Fibroblast of villous mesenchyme (primary cell): ENCODE data around the gene PLCB3. TPM values are rescaled to one million over a fixed set of nuclear protein-coding genes. Genes with fewer than 3 reads are reported as not detected.

ENCODE experiments used
- DNase-seq: peaks from one replicate; pipeline ENCODE4 v3.0.0-alpha.2; 2010; ENCODE audit warnings: low read depth
- H3K4me3 ChIP-seq: 2 replicates; pipeline ENCODE4 v1.5.1; 2011; ENCODE audit warnings: low read depth, mild to moderate bottlenecking, low read length
- CTCF ChIP-seq: IDR thresholded peaks from 2 replicates; pipeline ENCODE4 v1.5.1; 2012; ENCODE audit warnings: low read depth, mild to moderate bottlenecking, low read length; ENCODE audit not compliant: insufficient read depth
- total RNA-seq: library from RNA; depleted of rRNA; stranded (reverse); fragments of >200 nt; gene quantifications from 2 replicates; pipeline ENCODE4 v1.2.3, GENCODE V29; 2012

Gene PLCB3
- total RNA-seq, 1 donor, result 66.5 TPM

DNA sequence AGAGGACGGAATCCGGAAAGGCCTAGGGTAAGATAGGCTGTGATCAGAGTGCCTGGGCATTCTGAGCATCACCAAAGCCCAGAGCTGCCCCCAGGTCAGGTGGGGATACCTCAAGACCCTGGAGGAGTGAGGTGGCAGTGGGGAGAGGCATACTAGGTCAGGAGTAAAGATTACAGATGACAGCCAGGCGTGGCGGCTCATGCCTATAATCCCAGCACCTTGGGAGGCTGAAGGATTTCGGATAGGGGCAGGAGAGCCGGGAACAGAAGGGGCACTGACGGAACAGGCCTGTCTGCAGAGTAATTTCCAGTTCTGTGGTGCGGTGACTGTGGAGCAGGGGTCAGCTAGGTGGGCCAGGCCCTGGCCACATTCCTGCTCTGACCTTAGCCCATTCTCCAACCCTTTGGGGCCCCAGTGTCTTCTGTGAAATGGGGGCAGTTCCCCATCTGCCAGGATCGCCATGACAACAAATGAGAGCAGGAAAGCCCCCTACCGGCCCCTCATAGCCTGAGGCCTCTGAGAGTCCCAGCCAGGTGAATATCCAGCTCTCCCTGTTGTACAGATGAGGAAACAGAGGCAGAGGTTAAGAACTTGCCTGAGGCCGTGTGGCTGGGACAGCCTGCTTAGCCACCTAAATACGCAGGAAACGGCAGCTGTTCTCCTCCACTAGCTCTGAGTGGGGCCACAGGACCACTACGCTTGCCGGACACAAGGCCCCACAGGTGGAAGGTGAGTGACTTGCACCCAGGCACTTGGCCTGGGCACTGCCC, 23.9 kb downstream of the PLCB3 start:
- DNase-seq, result no peak
- no peak overlapping the region for H3K4me3 ChIP-seq
- TF ChIP-seq CTCF, result no peak

DNA sequence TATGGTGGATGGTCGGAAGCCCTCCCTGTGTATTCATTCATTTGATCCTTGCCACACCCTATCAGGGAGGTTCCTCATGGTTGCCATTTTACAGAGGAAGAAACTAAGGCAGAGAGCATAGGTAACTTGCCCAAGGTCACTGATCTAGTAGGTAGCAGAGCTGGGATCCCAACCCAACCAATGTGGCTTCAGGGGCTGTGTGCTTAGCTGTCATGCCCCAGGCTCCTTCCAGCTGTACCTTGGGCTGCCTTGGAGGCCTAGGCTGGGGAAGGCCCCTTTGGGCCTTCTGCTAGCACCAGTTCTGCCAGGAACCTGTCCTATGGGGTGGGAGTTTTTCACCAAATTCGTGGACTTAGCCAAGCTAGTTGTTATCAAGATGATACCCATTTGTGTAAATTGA, 24.5 kb downstream of the PLCB3 start:
- H3K4me3 ChIP-seq, result no peak overlapping the region
- DNase-seq, result no peak
- TF ChIP-seq CTCF, result no peak

GRCh38 chr11:64276653-64277431, 25.5 kb downstream of the PLCB3 start:
- H3K4me3 ChIP-seq, result no peak overlapping the region
- no peak for TF ChIP-seq CTCF
- DNase-seq, result no peak

- no peak for TF ChIP-seq CTCF
- no peak overlapping the region for H3K4me3 ChIP-seq
- no peak for DNase-seq
Observed at GRCh38 chr11:64278576-64279190, 27.4 kb downstream of the PLCB3 start.

GRCh38 chr11:64281957-64282770, 30.8 kb downstream of the PLCB3 start:
- DNase-seq, result no peak
- no peak overlapping the region for H3K4me3 ChIP-seq
- TF ChIP-seq CTCF, result no peak

DNA sequence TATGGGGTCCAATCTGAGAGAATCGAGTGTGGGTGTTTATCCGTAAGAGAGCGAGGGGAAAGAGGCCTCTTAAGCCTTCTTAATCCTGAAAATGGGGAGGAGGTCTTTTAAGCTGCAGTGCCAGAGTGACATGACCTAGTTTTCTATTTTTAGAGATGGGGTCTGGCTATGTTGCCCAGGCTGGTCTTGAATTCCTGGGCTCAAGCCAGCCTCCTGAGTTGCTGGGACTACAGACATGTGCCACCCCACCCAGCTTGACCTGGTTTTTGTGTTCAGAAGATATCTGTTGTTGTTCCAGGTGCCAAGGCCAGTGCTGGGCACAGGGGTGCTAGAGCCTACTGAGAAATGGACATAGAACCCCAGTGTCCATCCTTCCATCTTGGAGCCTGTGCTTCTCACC, 31.8 kb downstream of the PLCB3 start:
- H3K4me3 ChIP-seq, result peak overlapping the region; percentile 81
- DNase-seq, result no peak
- no peak for TF ChIP-seq CTCF
